Heart left ventricle (tissue), 16 donors: ENCODE data around the gene NOL12. TPM values are rescaled to one million over a fixed set of nuclear protein-coding genes. Genes with fewer than 3 reads are reported as not detected.

Source experiments
- ATAC-seq, 4 donors: fragments of 200-7000 bp; cut with Tn5 transposase; one replicate each; pipeline ENCODE4 v1.9.1; 2020 to 2022; ENCODE audit warnings: moderate library complexity in 4 of 4, mild to moderate bottlenecking in 3 of 4, moderate number of reproducible peaks in 1 of 4
- DNase-seq, 5 donors: peaks; one replicate each; pipeline ENCODE4 v3.0.0-alpha.2; 2020
- H3K27ac ChIP-seq, 12 donors: fragments of 200-600 bp; sonication (generic) in 4 of 12; one replicate each; pipeline versions ENCODE4 v1.5.0 to v1.8.0; 2016 to 2022; ENCODE audit warnings: mild to moderate bottlenecking in 2 of 12
- H3K27me3 ChIP-seq, 9 donors: fragments of 200-600 bp; sonication (generic) in 2 of 9; one replicate each; pipeline versions ENCODE4 v1.5.1 to v1.8.0; 2016 to 2022; ENCODE audit warnings: mild to moderate bottlenecking in 3 of 9
- H3K36me3 ChIP-seq, 9 donors: fragments of 200-600 bp; sonication (generic) in 2 of 9; one replicate each; pipeline versions ENCODE4 v1.5.0 to v1.8.0; 2018 to 2022; ENCODE audit warnings: mild to moderate bottlenecking in 2 of 9
- H3K4me1 ChIP-seq, 12 donors: fragments of 200-600 bp; sonication (generic) in 4 of 12; one replicate each; pipeline versions ENCODE4 v1.5.0 to v1.8.0; 2016 to 2022; ENCODE audit warnings: mild to moderate bottlenecking in 3 of 12
- H3K4me3 ChIP-seq, 12 donors: fragments of 200-600 bp; sonication (generic) in 4 of 12; one replicate each; pipeline versions ENCODE4 v1.5.0 to v1.8.0; 2017 to 2022; ENCODE audit warnings: mild to moderate bottlenecking in 9 of 12, moderate library complexity in 4 of 12
- H3K9me3 ChIP-seq, 12 donors: fragments of 200-600 bp; sonication (generic) in 4 of 12; one replicate each; pipeline versions ENCODE4 v1.5.0 to v1.8.0; 2016 to 2022; ENCODE audit warnings: mild to moderate bottlenecking in 1 of 12
- POLR2A ChIP-seq, 2 donors: fragments of 450-650 bp; IDR thresholded peaks; one replicate each; pipeline ENCODE4 v1.6.1; 2017; ENCODE audit warnings: antibody characterized with exemption in 2 of 2, mild to moderate bottlenecking in 2 of 2, moderate library complexity in 2 of 2
- WGBS, 4 donors: extraction: QIAGEN DNeasy Blood & Tissue Kit in 2 of 4; methylation state at CpG; one replicate each; pipeline versions ENCODE4 v1.1.5 to v1.1.7; 2013 to 2018; 5-methylcytosine and 5-hydroxymethylcytosine counted together
- intact Hi-C, 10 donors: fragments of 100-400 bp; cut with DNase I; formaldehyde crosslinking; loops; one replicate each; pipeline versions ENCODE4 v1.11.1 to v1.14.2; 2022
- polyA plus RNA-seq, 2 donors: library from polyadenylated mRNA; stranded (reverse); fragments of 200-250 nt; gene quantifications; one replicate each; pipeline ENCODE4 v1.2.3, GENCODE V29; 2013
- total RNA-seq, 9 donors: library from RNA; depleted of rRNA in 2 of 9; stranded (reverse); fragments of >200 nt in 2 of 9; fragmentation: NEBNext Ultra II Directional in 3 of 9; extraction: Animal tissue kit (Norgen Biotek cat#: 25700) in 3 of 9; gene quantifications; one replicate each; pipeline versions ENCODE4 v1.1.0 to v1.2.4, GENCODE V29; 2016 to 2023
- TF ChIP-seq, protein P1 (sequence below), 12 donors: fragments of 200-600 bp; sonication (generic) in 4 of 12; IDR thresholded peaks; one replicate each; pipeline versions ENCODE4 v1.5.0 to v1.8.0; 2018 to 2022; ENCODE audit warnings: antibody characterized with exemption in 12 of 12, mild to moderate bottlenecking in 5 of 12
- donor health status: ischemic (EF 13 %, LVEDD 7.1; RV severe dilation, severe dysfunction).
- donor health status: healthy with polysubstance abuse.
- donor health status: DM: no; HTN: yes; CAD: no.
- donor health status: DM: no; HTN: no; CAD: no.
- donor health status: ischemic (EF 25% LVEDD 6.9; RV normal size, moderate dysfunction).
- donor health status: ischemic (EF 25% LVEDD 5.7; RV mildly dilated, moderate dysfunction).
- donor health status: healthy.
- donor health status: DM: yes; HTN: yes; CAD: no.
- donor health status: ischemic (EF 35%, LVEDD 5.7; RV mildly dilated, moderate dysfunction).
- donor health status: nonischemic (EF 11% LVEDD 7.7; RV severe dilation, severe dysfunction).
- donor health status: DM: yes; HTN: yes; CAD: no.
- donor health status: PGD.
- donor health status: ischemic (EF 29% LVEDD 5.4; RV normal size, mild dysfunction).
- donor health status: nonischemic (EF 23%, LVEDD 6.1; RV moderate dilation, normal function).

NOL12 gene
- total and polyA plus RNA-seq, 11 donors: 8.0 to 29.2 (median 14.3) TPM

DNA sequence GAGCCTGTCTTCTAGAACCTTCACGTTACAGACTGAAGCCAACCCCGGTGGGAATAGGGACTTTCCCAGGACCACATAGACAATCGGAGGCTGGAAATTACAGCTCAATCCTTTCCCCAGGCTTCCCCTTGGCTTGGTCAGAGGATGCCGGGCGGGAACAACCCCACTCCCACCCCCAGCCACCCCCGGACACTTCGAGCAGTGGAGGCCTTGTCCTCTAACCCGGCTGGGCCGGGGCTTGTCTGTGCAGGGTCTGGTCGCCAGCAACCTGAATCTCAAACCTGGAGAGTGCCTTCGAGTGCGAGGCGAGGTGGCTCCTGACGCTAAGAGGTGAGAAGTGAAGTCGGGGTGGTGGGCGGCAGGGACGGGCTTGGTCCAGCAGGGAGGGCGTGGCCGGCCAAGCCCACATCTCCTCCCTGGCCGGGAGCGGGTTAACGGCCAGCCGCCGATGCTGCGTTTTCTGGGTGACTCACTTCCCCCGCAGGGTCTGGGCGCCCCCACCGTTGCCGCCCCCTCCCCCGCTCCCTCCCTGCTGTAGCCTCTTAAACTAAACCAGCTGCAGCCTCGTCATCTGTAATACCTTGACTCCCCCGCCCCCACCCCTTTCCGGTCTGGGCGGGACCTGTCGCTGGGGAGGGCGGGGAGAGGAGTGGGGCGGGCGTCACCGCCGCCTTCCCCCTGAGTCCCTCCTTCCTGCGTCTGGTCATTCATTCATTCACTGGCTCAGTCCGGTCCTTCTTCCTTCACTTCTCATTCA lies 9.2 kb upstream of the NOL12 start:
- DNase-seq (peak; percentile 88 to 91 (median 90)), ATAC-seq (peak in 3 of 4 donors; percentile 48 to 59 (median 48))
- peaks cover 0 to 34% (median 28%) of the 10 kb centered on the region in 9 donors for H3K36me3 ChIP-seq
- peak overlapping the region; percentile 74 to 99 (median 96) for H3K27ac ChIP-seq
- no peaks in the 10 kb centered on the region for H3K27me3 ChIP-seq
- intact Hi-C loops: loop anchor here in 3 of 10 donors (5.0 kb wide), 3 partner anchors 35 to 75 kb away; no protein-coding TSS in a partner anchor
- H3K4me3 ChIP-seq: peak overlapping the region; percentile 52 to 92 (median 71)
- 3 to 6% (median 5%) methylated on average over 31 to 42 of the region's 42 CpGs for WGBS, 4 donors
- peaks cover 3 to 68% (median 39%) of the 10 kb centered on the region in 12 donors for H3K4me1 ChIP-seq
- H3K9me3 ChIP-seq: no peaks in the 10 kb centered on the region
- TF ChIP-seq, protein P1, sequence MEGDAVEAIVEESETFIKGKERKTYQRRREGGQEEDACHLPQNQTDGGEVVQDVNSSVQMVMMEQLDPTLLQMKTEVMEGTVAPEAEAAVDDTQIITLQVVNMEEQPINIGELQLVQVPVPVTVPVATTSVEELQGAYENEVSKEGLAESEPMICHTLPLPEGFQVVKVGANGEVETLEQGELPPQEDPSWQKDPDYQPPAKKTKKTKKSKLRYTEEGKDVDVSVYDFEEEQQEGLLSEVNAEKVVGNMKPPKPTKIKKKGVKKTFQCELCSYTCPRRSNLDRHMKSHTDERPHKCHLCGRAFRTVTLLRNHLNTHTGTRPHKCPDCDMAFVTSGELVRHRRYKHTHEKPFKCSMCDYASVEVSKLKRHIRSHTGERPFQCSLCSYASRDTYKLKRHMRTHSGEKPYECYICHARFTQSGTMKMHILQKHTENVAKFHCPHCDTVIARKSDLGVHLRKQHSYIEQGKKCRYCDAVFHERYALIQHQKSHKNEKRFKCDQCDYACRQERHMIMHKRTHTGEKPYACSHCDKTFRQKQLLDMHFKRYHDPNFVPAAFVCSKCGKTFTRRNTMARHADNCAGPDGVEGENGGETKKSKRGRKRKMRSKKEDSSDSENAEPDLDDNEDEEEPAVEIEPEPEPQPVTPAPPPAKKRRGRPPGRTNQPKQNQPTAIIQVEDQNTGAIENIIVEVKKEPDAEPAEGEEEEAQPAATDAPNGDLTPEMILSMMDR (IDR thresholded peaks at IDR 0.05): no peak
- TF ChIP-seq POLR2A (IDR thresholded peaks at IDR 0.05): no peak

DNA sequence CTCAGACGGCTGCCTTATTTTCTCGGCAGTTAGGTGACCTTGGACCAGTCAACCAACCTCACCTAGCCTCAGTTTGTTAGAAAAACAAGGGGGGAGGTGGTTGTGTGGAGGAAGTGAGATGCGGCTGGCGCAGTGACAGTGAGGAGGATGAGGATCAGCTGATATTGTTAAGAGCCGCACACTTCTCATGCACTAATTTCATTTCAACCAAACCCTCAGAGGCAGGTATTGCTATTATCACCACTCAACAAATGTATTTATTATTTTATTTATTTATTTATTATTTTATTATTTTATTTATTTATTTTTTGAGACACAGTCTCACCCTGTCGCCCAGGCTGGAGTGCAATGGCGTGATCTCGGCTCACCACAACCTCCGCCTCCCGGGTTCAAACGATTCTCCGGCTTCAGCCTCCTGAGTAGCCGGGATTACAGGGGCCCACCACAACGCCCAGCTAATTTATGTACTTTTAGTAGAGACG lies 8.6 kb upstream of the NOL12 start:
- peak overlapping the region; percentile 52 to 92 (median 71) for H3K4me3 ChIP-seq
- peaks cover 3 to 68% (median 39%) of the 10 kb centered on the region in 12 donors for H3K4me1 ChIP-seq
- H3K27ac ChIP-seq: peak overlapping the region in 11 of 12 donors; percentile 91 to 99 (median 96)
- DNase-seq: no peak
- TF ChIP-seq POLR2A (IDR thresholded peaks at IDR 0.05): no peak
- TF ChIP-seq, protein P1 (IDR thresholded peaks at IDR 0.05): no peak
- no peaks in the 10 kb centered on the region for H3K27me3 ChIP-seq
- ATAC-seq: no peak
- intact Hi-C loops: loop anchor here in 3 of 10 donors (5.0 kb wide), 3 partner anchors 35 to 75 kb away; no protein-coding TSS in a partner anchor
- H3K36me3 ChIP-seq: peaks cover 0 to 34% (median 28%) of the 10 kb centered on the region in 9 donors
- WGBS, 4 donors: 54 to 64% (median 56%) methylated on average over 15 of the region's 15 CpGs
- H3K9me3 ChIP-seq: no peaks in the 10 kb centered on the region

DNA sequence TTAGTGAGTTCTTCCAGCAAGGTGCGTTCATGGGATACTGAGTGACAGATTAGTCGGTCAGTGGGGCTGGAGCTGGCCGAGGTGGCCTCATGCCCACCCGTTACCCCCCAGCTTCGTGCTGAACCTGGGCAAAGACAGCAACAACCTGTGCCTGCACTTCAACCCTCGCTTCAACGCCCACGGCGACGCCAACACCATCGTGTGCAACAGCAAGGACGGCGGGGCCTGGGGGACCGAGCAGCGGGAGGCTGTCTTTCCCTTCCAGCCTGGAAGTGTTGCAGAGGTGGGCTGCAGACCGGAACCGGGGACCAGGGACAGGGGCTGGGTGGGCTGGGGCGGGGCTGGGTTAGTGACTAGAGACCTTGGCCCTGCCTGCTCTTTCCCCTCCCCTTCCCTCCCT lies 7.8 kb upstream of the NOL12 start:
- 57 to 67% (median 63%) methylated on average over 18 of the region's 18 CpGs for WGBS, 4 donors
- no peaks in the 10 kb centered on the region for H3K27me3 ChIP-seq
- ATAC-seq (no peak), DNase-seq (no peak)
- H3K36me3 ChIP-seq: peaks cover 0 to 34% (median 28%) of the 10 kb centered on the region in 9 donors
- peak overlapping the region in 5 of 12 donors; percentile 22 to 98 (median 95) for H3K27ac ChIP-seq
- TF ChIP-seq POLR2A (IDR thresholded peaks at IDR 0.05): no peak
- TF ChIP-seq, protein P1 (IDR thresholded peaks at IDR 0.05): no peak
- no peaks in the 10 kb centered on the region for H3K9me3 ChIP-seq
- peak overlapping the region in 5 of 12 donors; percentile 18 to 92 (median 71) for H3K4me3 ChIP-seq
- H3K4me1 ChIP-seq: peaks cover 3 to 62% (median 39%) of the 10 kb centered on the region in 12 donors
- intact Hi-C loops: loop anchor here in 4 of 10 donors (2.0 to 5.0 kb wide), 4 partner anchors 36 to 74 kb away; no protein-coding TSS in a partner anchor

DNA sequence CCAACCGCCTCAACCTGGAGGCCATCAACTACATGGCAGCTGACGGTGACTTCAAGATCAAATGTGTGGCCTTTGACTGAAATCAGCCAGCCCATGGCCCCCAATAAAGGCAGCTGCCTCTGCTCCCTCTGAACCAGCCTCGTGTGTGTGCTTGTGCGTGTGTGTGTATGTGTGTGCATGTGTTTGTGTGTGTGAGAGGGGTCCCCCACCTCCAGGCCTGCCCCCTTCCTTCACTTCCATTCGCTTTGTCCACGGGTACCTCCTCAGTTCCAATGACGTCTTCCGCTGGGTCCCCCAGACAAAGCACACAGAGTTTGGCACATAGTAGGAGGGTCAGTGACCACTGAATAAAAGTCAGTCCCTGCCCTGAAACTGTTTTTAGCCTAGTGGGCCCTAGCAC lies 6.5 kb upstream of the NOL12 start:
- Histone ChIP-seq H3K27me3 (no peaks in the 10 kb centered on the region), H3K9me3 (no peaks in the 10 kb centered on the region), H3K36me3 (peaks cover 0 to 34% (median 28%) of the 10 kb centered on the region in 9 donors), H3K27ac (no peak overlapping the region), H3K4me1 (peaks cover 3 to 49% (median 28%) of the 10 kb centered on the region in 12 donors), H3K4me3 (no peak overlapping the region)
- no peak for TF ChIP-seq POLR2A (IDR thresholded peaks at IDR 0.05)
- TF ChIP-seq, protein P1 (IDR thresholded peaks at IDR 0.05): no peak
- no peak for ATAC-seq
- WGBS, 4 donors: 75 to 81% (median 77%) methylated on average over 8 of the region's 8 CpGs
- no peak for DNase-seq
- intact Hi-C loops: loop anchor here in 9 of 10 donors (2.0 to 10.0 kb wide), 9 partner anchors 19 to 115 kb away; no protein-coding TSS in a partner anchor
